Chondrocyte (in vitro differentiated cells): ENCODE measurements around the gene DHRS13. TPM values are rescaled to one million over a fixed set of nuclear protein-coding genes. Genes with fewer than 3 reads are reported as not detected.

Experiments used
- DNase-seq: peaks from one replicate; pipeline ENCODE4 v3.0.0; 2021; ENCODE audit warnings: mixed read lengths, low spot score
- H3K27ac Mint-ChIP-seq: one replicate; pipeline ENCODE4 v1.8.0; 2021; ENCODE audit warnings: mild to moderate bottlenecking, moderate library complexity, mixed read lengths; ENCODE audit not compliant: unreplicated experiment
- H3K27me3 Mint-ChIP-seq: 2 replicates; pipeline ENCODE4 v1.8.0; 2021; ENCODE audit warnings: low read depth, mixed read lengths
- H3K36me3 Mint-ChIP-seq: 2 replicates; pipeline ENCODE4 v1.8.0; 2021; ENCODE audit warnings: low read depth, mixed read lengths
- H3K4me1 Mint-ChIP-seq: 2 replicates; pipeline ENCODE4 v1.8.0; 2021; ENCODE audit warnings: low read depth, mild to moderate bottlenecking, mixed read lengths
- H3K4me3 Mint-ChIP-seq: one replicate; pipeline ENCODE4 v1.8.0; 2021; ENCODE audit warnings: mild to moderate bottlenecking, moderate library complexity, mixed read lengths; ENCODE audit not compliant: unreplicated experiment
- H3K9me3 Mint-ChIP-seq: 2 replicates; pipeline ENCODE4 v1.8.0; 2021; ENCODE audit warnings: low read depth, mixed read lengths
- total RNA-seq: library from RNA; stranded (reverse); gene quantifications from 3 replicates; pipeline ENCODE4 v1.2.1, GENCODE V29; 2021
- TF ChIP-seq, protein P1 (sequence below): fragments of 200-600 bp; sonication (generic); IDR thresholded peaks from 2 replicates; pipeline ENCODE4 v1.5.0; 2021; ENCODE audit warnings: antibody characterized with exemption, mild to moderate bottlenecking, moderate library complexity

The DHRS13 gene
- total RNA-seq, 1 donor from 2014 or later, result 5.8 TPM

DNA sequence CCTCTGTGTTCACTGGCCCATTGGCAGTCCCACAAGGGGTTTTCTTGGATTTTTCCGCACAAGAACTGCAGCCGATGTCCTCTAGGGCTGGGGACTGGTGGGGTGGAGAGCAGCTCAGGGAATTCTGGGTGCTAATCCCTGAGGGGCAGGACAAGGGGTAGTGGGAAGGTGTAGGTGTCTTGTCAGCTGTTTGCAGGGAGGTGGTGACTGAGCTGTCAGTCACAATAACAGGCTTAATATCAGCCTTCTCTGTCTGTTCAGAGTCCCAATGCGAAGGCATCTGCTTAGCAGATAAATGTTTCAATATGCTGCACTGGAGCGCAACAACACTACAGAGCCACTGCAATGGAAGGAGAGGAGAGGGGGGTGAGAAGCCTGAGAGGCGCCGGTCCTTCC lies 10.1 kb upstream of the DHRS13 start:
- TF ChIP-seq, protein P1, sequence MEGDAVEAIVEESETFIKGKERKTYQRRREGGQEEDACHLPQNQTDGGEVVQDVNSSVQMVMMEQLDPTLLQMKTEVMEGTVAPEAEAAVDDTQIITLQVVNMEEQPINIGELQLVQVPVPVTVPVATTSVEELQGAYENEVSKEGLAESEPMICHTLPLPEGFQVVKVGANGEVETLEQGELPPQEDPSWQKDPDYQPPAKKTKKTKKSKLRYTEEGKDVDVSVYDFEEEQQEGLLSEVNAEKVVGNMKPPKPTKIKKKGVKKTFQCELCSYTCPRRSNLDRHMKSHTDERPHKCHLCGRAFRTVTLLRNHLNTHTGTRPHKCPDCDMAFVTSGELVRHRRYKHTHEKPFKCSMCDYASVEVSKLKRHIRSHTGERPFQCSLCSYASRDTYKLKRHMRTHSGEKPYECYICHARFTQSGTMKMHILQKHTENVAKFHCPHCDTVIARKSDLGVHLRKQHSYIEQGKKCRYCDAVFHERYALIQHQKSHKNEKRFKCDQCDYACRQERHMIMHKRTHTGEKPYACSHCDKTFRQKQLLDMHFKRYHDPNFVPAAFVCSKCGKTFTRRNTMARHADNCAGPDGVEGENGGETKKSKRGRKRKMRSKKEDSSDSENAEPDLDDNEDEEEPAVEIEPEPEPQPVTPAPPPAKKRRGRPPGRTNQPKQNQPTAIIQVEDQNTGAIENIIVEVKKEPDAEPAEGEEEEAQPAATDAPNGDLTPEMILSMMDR, result no peak
- Mint-ChIP-seq H3K27ac (no peak overlapping the region), H3K9me3 (no peaks in the 10 kb centered on the region), H3K4me3 (no peak overlapping the region), H3K27me3 (no peaks in the 10 kb centered on the region), H3K36me3 (peaks cover 59% of the 10 kb centered on the region), H3K4me1 (peaks cover 7% of the 10 kb centered on the region)
- DNase-seq, result no peak

DNA sequence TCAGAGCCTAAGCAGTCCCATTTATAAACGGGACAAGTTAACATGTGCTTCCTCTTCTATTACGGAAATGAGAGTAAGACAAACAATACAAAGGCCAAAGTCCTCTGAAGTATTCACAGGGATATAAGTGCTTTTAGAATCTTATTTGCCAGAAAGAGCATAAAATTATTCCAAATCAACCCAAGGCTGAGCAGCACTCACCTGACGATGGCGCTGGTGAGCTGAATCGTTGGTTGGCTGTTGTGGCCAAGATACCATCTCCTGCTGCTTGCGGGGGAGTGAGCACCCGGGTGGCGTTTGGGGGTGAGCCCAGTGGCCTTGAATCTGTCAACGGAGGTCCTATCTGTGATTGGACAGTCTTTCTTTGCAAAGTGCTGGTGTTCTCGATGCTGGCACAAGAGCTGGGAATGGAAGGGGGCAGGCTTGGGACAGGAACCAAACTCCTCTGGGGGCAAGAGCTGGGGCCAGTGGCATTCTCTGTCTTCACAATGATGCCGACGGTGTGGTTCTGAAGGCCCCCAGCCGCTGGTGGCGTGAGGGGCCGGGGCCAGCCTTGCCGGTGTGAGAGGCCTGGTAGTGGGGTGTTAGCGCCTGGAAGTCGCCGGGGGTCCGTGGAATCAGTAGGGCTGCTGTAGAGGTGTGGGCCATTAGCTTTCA lies 9.5 kb upstream of the DHRS13 start:
- TF ChIP-seq, protein P1, result peak; percentile 49
- peaks cover 57% of the 10 kb centered on the region for H3K36me3 Mint-ChIP-seq
- H3K27ac Mint-ChIP-seq, result no peak overlapping the region
- H3K27me3 Mint-ChIP-seq, result no peaks in the 10 kb centered on the region
- H3K4me3 Mint-ChIP-seq, result no peak overlapping the region
- peaks cover 7% of the 10 kb centered on the region for H3K4me1 Mint-ChIP-seq
- H3K9me3 Mint-ChIP-seq, result no peaks in the 10 kb centered on the region
- no peak for DNase-seq

DNA sequence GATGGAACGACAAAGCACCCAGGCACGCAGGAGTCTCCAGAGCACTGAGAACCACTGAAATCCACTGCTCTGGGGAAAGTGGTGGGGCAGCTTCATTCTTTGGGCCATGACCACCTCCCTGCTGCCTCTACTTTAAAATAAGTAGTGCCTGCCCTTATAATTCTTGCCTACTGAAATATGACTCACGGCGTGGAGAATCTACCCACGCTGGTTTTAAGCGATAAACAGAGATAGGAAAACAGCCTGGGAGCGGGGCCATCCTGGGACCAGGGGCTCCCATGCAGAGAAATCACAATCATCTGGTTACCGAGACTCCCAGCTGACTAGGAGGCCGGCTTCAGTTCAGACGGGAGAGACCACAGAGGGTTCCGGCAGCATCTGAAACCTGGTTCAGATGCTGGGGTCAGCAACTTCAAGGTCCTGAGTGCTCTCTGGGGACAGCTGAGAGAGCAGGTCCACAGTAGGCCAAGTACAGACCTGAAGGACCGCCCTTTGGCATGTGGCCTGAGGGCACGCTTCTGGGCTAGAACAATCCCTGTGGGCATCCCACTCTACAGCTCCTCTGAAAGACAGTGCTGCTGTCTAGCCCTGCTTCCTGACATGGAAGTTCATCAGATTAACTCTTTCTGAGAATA lies 8.6 kb upstream of the DHRS13 start:
- TF ChIP-seq, protein P1, result no peak
- Mint-ChIP-seq H3K27ac (no peak overlapping the region), H3K36me3 (peaks cover 57% of the 10 kb centered on the region), H3K4me1 (peaks cover 7% of the 10 kb centered on the region), H3K9me3 (no peaks in the 10 kb centered on the region), H3K27me3 (no peaks in the 10 kb centered on the region), H3K4me3 (no peak overlapping the region)
- DNase-seq, result no peak

DNA sequence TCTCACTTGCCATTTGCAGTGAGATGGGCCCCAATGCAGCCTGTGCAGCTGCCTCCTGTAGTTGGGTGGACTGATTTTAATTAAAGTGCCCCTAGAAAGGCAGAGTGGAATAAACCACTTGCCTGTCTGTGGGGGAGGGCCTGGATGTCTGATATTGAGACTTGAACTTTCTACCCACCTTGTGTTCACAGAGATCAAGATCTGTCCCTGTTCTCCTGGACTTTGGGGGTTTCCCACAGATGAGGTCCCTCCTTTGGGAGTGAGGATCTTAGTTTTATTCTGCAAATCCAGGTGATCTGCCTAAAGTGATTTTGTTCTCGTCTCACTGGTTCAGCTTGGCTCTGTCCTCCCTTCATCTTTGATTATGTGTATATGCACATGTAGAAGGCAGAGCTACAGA lies 7.7 kb upstream of the DHRS13 start:
- Mint-ChIP-seq H3K4me1 (peaks cover 7% of the 10 kb centered on the region), H3K27ac (no peak overlapping the region), H3K9me3 (no peaks in the 10 kb centered on the region), H3K4me3 (no peak overlapping the region), H3K36me3 (peaks cover 52% of the 10 kb centered on the region), H3K27me3 (no peaks in the 10 kb centered on the region)
- TF ChIP-seq, protein P1, result no peak
- DNase-seq, result no peak

DNA sequence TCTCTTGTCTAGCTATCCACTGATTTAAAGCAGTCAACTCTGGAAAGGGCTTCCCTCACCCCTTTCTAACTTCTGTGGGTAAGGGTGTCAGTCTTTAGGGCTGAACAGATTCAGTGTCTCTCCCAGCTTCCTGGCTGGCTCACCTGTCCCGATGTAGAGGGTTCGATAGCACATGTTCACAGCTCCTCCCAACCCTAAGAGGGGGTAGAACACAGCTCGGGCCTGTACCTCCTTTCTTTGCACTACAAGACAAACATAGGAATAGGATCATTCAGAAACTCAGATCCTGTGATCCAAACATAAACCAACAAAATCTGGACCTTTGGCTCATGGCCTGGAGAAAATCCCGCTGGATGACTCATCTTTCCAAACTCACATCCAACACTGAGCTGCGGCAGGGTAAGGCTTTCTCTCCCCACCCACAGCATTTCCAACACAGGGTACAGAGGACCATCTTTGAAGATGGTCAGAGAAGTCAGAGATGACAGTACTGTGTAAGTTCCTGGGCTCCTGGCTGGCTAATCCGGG lies 5.8 kb upstream of the DHRS13 start:
- TF ChIP-seq, protein P1, result no peak
- no peak for DNase-seq

More for the DNA sequence above, 5.8 kb upstream of the DHRS13 start:
- Mint-ChIP-seq H3K4me3 (no peak overlapping the region), H3K27ac (peak overlapping the region; percentile 80), H3K4me1 (peaks cover 7% of the 10 kb centered on the region), H3K36me3 (peaks cover 39% of the 10 kb centered on the region), H3K27me3 (no peaks in the 10 kb centered on the region), H3K9me3 (no peaks in the 10 kb centered on the region)
